GM12878 (cell line): ENCODE results near the gene HCAR3.
A peak's percentile ranks its signal among the peaks of the same experiment; 100 is the strongest.

Experiments used
- CTCF ChIP-seq, 3 experiments: IDR thresholded peaks in 2 of 3; conservative IDR thresholded peaks in 1 of 3; 2 replicates each; pipeline ENCODE4 v1.5.1; 2011; ENCODE audit warnings: low read depth in 3 of 3, low read length in 3 of 3, mild to moderate bottlenecking in 3 of 3, control low read depth in 2 of 3, moderate library complexity in 2 of 3, inconsistent platforms in 1 of 3, mixed read lengths in 1 of 3; ENCODE audit not compliant: control insufficient read depth in 2 of 3, insufficient read depth in 1 of 3; ENCODE audit errors: extremely low read depth in 1 of 3
- DPF2 ChIP-seq: fragments of 450-650 bp; IDR thresholded peaks from 2 replicates; pipeline ENCODE4 v1.6.1; 2017; ENCODE audit warnings: mild to moderate bottlenecking
- E4F1 ChIP-seq: fragments of 450-650 bp; IDR thresholded peaks from 2 replicates; pipeline ENCODE4 v1.6.1; 2018; ENCODE audit warnings: borderline replicate concordance, mild to moderate bottlenecking; ENCODE audit not compliant: partially characterized antibody
- EZH2 ChIP-seq: IDR thresholded peaks from 2 replicates; pipeline ENCODE4 v1.6.1; 2012; ENCODE audit warnings: low read depth, mild to moderate bottlenecking, control low read depth, inconsistent platforms, low read length, borderline replicate concordance; ENCODE audit not compliant: control insufficient read depth
- GABPA ChIP-seq: IDR thresholded peaks from 2 replicates; pipeline ENCODE4 v1.6.1; 2014; ENCODE audit warnings: antibody characterized with exemption, low read depth, mild to moderate bottlenecking, inconsistent platforms
- IKZF2 ChIP-seq, 2 experiments: fragments of 450-650 bp; IDR thresholded peaks; 2 replicates each; pipeline ENCODE4 v1.6.1; 2017; ENCODE audit warnings: mild to moderate bottlenecking in 2 of 2, moderate library complexity in 2 of 2
- LARP7 ChIP-seq: fragments of 450-650 bp; IDR thresholded peaks from 2 replicates; pipeline ENCODE4 v1.6.1; 2017; ENCODE audit warnings: mild to moderate bottlenecking
- PBX3 ChIP-seq: IDR thresholded peaks from 2 replicates; pipeline ENCODE4 v1.6.1; 2011; ENCODE audit warnings: mild to moderate bottlenecking, low read depth, low read length, moderate library complexity; ENCODE audit not compliant: insufficient replicate concordance
- POLR2A ChIP-seq: IDR thresholded peaks from 2 replicates; pipeline ENCODE4 v1.6.1; 2011; ENCODE audit warnings: low read depth, mild to moderate bottlenecking, low read length
- SUZ12 ChIP-seq: fragments of 200-600 bp; sonication (generic); IDR thresholded peaks from one replicate; pipeline ENCODE4 v1.6.1; 2018; ENCODE audit warnings: antibody characterized with exemption, mild to moderate bottlenecking; ENCODE audit not compliant: unreplicated experiment
- TAF1 ChIP-seq: IDR thresholded peaks from 2 replicates; pipeline ENCODE4 v1.6.1; 2011; ENCODE audit warnings: mild to moderate bottlenecking, low read depth, low read length, borderline replicate concordance
- USF1 ChIP-seq: IDR thresholded peaks from 2 replicates; pipeline ENCODE4 v1.6.1; 2011; ENCODE audit warnings: borderline replicate concordance, low read depth, mild to moderate bottlenecking, moderate library complexity, mixed read lengths, low read length; ENCODE audit not compliant: insufficient read depth; ENCODE audit errors: extremely low read length
- YY1 ChIP-seq: IDR thresholded peaks from 2 replicates; pipeline ENCODE4 v1.6.1; 2011; ENCODE audit warnings: low read depth, mild to moderate bottlenecking, low read length
- ZNF274 ChIP-seq: IDR thresholded peaks from one replicate; pipeline ENCODE4 v1.8.0; 2011; ENCODE audit not compliant: insufficient read length, insufficient read depth

DNA sequence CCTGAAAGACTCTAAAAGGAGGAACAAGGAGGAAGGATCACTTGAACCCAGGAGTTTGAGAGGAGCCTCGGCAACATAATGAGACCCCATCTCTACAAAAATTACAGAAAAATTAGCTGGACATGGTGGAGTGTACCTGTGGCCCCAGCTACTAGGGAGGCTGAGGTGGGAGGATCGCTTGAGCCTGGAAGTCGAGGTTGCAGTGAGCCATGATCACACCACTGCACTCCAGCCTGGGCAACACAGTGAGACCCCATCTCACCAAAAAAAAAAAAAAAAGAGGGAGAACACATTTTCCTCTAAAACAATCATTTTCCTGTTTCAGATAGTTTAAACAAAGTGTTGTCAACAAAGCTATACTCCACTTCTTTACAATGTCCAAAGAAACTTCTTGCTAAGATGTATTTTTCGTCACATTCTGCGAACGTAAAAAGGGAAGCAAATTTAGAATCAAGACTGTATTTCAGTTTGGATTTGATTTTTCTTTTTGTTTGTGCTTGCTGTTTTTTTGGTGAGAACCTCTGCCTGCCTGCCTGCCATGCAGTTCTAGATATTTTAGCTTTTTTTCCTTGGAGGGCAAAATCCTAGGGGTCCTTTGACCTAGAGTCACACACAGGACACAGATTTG is 9.0 kb upstream of the HCAR3 start:
- TF ChIP-seq YY1 (0 out of 2 replicates have a peak, but pooled peaks have one; percentile 13), TAF1 (no peak), E4F1 (no peak), SUZ12 (no peak), USF1 (no peak), CTCF (IDR thresholded peaks at IDR 0.05 in 2 of 3, conservative IDR thresholded peaks at IDR 0.05 in 1 of 3; ENCODE audit: control insufficient read depth in 2 of 3, extremely low read depth in 1 of 3, insufficient read depth in 1 of 3, low read depth in 3 of 3, low read length in 3 of 3) (no peak), EZH2 (no peak), IKZF2 (IDR thresholded peaks at IDR 0.05) (no peak), POLR2A (no peak), LARP7 (no peak), PBX3 (no peak), GABPA (no peak), ZNF274 (no peak), DPF2 (no peak)
